Adrenal gland (tissue), 5 donors: ENCODE results near the gene CARD10.

Source experiments
- POLR2A ChIP-seq, 2 donors: fragments of 450-650 bp; IDR thresholded peaks; one replicate each; pipeline ENCODE4 v1.6.1; 2017; ENCODE audit warnings: antibody characterized with exemption in 2 of 2, mild to moderate bottlenecking in 2 of 2, moderate library complexity in 1 of 2
- TF ChIP-seq, protein P1 (sequence below), 6 experiments: fragments of 450-650 bp in 4 of 6; fragments of 200-600 bp in 2 of 6; sonication (generic) in 1 of 6; IDR thresholded peaks; 1 replicate in 5 of 6; 2 replicates in 1 of 6; pipeline versions ENCODE4 v1.5.1 to v1.8.0; 2016 to 2021; ENCODE audit warnings: antibody characterized with exemption in 6 of 6, mild to moderate bottlenecking in 2 of 6, moderate library complexity in 1 of 6
- donor health status: DM: no; HTN: no; CAD: no.

DNA sequence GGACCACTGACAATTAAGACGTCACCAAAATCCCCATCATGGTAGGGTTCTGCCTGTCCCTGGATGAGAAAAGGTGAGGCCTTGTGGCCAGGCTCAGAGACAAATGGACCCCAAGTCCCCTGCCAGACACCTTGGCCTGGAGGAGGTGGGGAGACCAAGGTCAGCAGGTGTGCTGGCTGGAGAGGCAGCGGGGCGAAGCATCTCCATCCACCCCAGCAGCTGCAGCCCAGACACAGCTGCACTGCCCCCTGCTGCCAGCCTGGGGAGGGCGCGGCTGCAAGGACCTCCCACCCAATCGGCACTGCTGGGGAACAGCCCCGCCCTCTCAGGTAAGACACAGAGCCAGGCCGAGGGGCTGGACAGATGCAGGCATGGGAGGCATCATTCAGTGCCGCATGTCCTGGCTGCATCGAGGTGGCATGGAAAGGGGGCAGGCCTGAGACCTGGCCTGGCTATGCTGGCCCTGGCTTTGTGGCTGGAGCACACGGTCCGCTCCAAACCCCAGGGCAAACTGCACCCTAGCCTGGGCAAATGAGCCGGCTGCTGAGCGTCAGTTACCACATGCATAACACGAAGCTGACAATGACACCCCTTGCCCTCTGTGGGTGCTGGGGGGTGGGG, 20.8 kb downstream of the CARD10 start:
- TF ChIP-seq POLR2A (IDR thresholded peaks at IDR 0.05) = no peak
- TF ChIP-seq, protein P1, sequence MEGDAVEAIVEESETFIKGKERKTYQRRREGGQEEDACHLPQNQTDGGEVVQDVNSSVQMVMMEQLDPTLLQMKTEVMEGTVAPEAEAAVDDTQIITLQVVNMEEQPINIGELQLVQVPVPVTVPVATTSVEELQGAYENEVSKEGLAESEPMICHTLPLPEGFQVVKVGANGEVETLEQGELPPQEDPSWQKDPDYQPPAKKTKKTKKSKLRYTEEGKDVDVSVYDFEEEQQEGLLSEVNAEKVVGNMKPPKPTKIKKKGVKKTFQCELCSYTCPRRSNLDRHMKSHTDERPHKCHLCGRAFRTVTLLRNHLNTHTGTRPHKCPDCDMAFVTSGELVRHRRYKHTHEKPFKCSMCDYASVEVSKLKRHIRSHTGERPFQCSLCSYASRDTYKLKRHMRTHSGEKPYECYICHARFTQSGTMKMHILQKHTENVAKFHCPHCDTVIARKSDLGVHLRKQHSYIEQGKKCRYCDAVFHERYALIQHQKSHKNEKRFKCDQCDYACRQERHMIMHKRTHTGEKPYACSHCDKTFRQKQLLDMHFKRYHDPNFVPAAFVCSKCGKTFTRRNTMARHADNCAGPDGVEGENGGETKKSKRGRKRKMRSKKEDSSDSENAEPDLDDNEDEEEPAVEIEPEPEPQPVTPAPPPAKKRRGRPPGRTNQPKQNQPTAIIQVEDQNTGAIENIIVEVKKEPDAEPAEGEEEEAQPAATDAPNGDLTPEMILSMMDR (IDR thresholded peaks at IDR 0.05) = peak in 5 of 6 experiments; percentile 8 to 42 (median 35)
